ENCODE measurements around the gene ZNF354C. TPM values are rescaled to one million over a fixed set of nuclear protein-coding genes. Genes with fewer than 3 reads are reported as not detected.

The ZNF354C gene
- total and polyA plus RNA-seq, 12 donors: 1.4 to 7.7 (median 3.3) TPM

DNA sequence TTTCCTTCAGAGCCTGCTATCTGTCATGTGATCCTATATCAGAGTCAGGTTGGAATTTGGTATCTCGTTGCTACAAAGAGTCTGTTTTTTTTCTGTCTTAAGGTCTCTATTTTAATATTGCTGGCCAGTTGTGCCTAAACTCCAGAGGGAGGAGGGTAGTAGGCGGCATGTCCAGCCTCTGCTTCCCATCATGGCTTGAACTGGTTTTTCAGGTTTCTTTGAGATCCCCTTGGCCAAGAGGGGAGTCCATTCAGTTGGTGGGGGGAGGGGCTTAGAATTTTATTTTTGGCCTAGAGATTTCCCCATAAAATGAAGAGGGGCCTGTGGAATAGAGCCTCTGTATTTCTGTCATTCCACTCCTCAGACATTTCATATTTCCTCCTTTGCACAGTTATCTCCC is 15.4 kb upstream of the ZNF354C start:
- Histone ChIP-seq H3K27ac (no peak overlapping the region), H3K9me3 (replicated peaks in 1 of 3) (peaks cover 0 to 10% (median 0%) of the 10 kb centered on the region in 3 donors), H3K4me1 (replicated peaks in 1 of 2) (no peaks in the 10 kb centered on the region), H3K36me3 (replicated peaks in 1 of 2) (no peaks in the 10 kb centered on the region), H3K27me3 (no peaks in the 10 kb centered on the region), H3K4me3 (no peak overlapping the region)
- no peak for DNase-seq
- WGBS, 4 donors: 60 to 87% (median 74%) methylated on average over 2 of the region's 2 CpGs
- TF ChIP-seq POLR2A (IDR thresholded peaks at IDR 0.05) (no peak), CTCF (IDR thresholded peaks at IDR 0.05) (no peak)
- intact Hi-C loops (cut with DNase I): no loop called here

- Histone ChIP-seq H3K36me3 (replicated peaks in 1 of 2) (no peaks in the 10 kb centered on the region), H3K27me3 (no peaks in the 10 kb centered on the region), H3K27ac (no peak overlapping the region), H3K9me3 (replicated peaks in 1 of 3) (no peaks in the 10 kb centered on the region), H3K4me3 (no peak overlapping the region), H3K4me1 (replicated peaks in 1 of 2) (no peaks in the 10 kb centered on the region)
- TF ChIP-seq CTCF (IDR thresholded peaks at IDR 0.05) (no peak), POLR2A (IDR thresholded peaks at IDR 0.05) (no peak)
- DNase-seq: no peak
- 78 to 90% (median 82%) methylated on average over 8 to 9 of the region's 9 CpGs for WGBS, 4 donors
- intact Hi-C loops (cut with DNase I): no loop called here
Observed at GRCh38 chr5:179051784-179052183, 8.4 kb upstream of the ZNF354C start.

- no peak overlapping the region for H3K27ac ChIP-seq
- intact Hi-C loops (cut with DNase I): no loop called here
- no peaks in the 10 kb centered on the region for H3K9me3 ChIP-seq (replicated peaks in 1 of 3)
- H3K4me3 ChIP-seq: no peak overlapping the region
- WGBS, 4 donors: 82 to 86% (median 84%) methylated on average over 15 of the region's 15 CpGs
- no peak for DNase-seq
- H3K4me1 ChIP-seq (replicated peaks in 1 of 2): no peaks in the 10 kb centered on the region
- TF ChIP-seq CTCF (IDR thresholded peaks at IDR 0.05): no peak
- no peaks in the 10 kb centered on the region for H3K27me3 ChIP-seq
- H3K36me3 ChIP-seq (replicated peaks in 1 of 2): no peaks in the 10 kb centered on the region
Observed at GRCh38 chr5:179054036-179054785, 6.0 kb upstream of the ZNF354C start.

DNA sequence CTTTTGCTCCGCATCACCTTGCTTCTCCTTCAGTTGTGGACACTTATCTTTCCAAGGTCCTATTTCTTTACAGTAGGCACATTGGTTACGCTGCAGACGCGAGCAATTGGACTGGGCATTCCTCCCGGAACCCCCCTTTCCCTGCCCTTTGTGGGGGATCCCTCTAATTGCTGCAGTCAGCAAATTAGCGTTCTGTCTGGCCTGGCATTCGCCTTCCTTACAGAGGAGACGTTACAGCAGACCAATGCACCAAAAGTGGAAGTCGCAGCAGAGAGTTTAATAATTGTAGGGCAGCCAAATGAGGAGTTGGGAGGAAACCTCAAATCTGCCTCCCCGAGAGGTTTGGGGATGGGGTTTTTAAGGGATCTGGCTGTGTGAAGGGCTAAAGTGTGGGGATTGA is 5.3 kb upstream of the ZNF354C start:
- H3K27me3 ChIP-seq: no peaks in the 10 kb centered on the region
- no peak overlapping the region for H3K27ac ChIP-seq
- no peaks in the 10 kb centered on the region for H3K4me1 ChIP-seq (replicated peaks in 1 of 2)
- 83 to 84% (median 84%) methylated on average over 10 of the region's 10 CpGs for WGBS, 4 donors
- intact Hi-C loops (cut with DNase I): no loop called here
- H3K36me3 ChIP-seq (replicated peaks in 1 of 2): no peaks in the 10 kb centered on the region
- no peak for DNase-seq
- no peaks in the 10 kb centered on the region for H3K9me3 ChIP-seq (replicated peaks in 1 of 3)
- no peak overlapping the region for H3K4me3 ChIP-seq
- TF ChIP-seq CTCF (IDR thresholded peaks at IDR 0.05): no peak
- no peak for TF ChIP-seq POLR2A (IDR thresholded peaks at IDR 0.05)
